H9 (cell line): ENCODE measurements around the gene XRN2. TPM values are rescaled to one million over a fixed set of nuclear protein-coding genes. Genes with fewer than 3 reads are reported as not detected.

Experiments used
- DNase-seq: peaks from one replicate; pipeline ENCODE4 v3.0.0-alpha.2; 2017
- H2AFZ ChIP-seq: one replicate; pipeline ENCODE4 v1.6.1; 2013; ENCODE audit warnings: mild to moderate bottlenecking, low read length, control low read depth, moderate library complexity
- H2AK5ac ChIP-seq: 2 replicates; pipeline ENCODE4 v1.6.1; 2013; ENCODE audit warnings: low read length, control low read depth, mixed read lengths; ENCODE audit not compliant: insufficient read length
- H2BK120ac ChIP-seq: one replicate; pipeline ENCODE4 v1.6.1; 2013; ENCODE audit warnings: low read depth, mild to moderate bottlenecking, low read length, control low read depth, inconsistent platforms; ENCODE audit not compliant: poor library complexity, severe bottlenecking
- H2BK12ac ChIP-seq: 2 replicates; pipeline ENCODE4 v1.6.1; 2013; ENCODE audit warnings: low read length, control low read depth, mixed read lengths, low read depth; ENCODE audit not compliant: insufficient read length
- H2BK15ac ChIP-seq: 2 replicates; pipeline ENCODE4 v1.6.1; 2013; ENCODE audit warnings: low read depth, low read length, control low read depth
- H2BK20ac ChIP-seq: one replicate; pipeline ENCODE4 v1.6.1; 2013; ENCODE audit warnings: low read depth, mild to moderate bottlenecking, low read length, control low read depth, inconsistent platforms; ENCODE audit not compliant: poor library complexity, severe bottlenecking
- H2BK5ac ChIP-seq: 2 replicates; pipeline ENCODE4 v1.6.1; 2013; ENCODE audit warnings: low read length, control low read depth, mixed read lengths; ENCODE audit not compliant: insufficient read length
- H3K14ac ChIP-seq: 2 replicates; pipeline ENCODE4 v1.6.1; 2013; ENCODE audit warnings: low read length, control low read depth; ENCODE audit not compliant: insufficient read depth
- H3K18ac ChIP-seq: 2 replicates; pipeline ENCODE4 v1.6.1; 2013; ENCODE audit warnings: low read depth, mild to moderate bottlenecking, mixed read lengths, low read length, control low read depth; ENCODE audit not compliant: insufficient read length
- H3K23ac ChIP-seq: 2 replicates; pipeline ENCODE4 v1.6.1; 2013; ENCODE audit warnings: low read length, control low read depth, mixed read lengths, low read depth; ENCODE audit not compliant: insufficient read length
- H3K23me2 ChIP-seq: 2 replicates; pipeline ENCODE4 v1.6.1; 2013; ENCODE audit warnings: low read depth, mild to moderate bottlenecking, mixed read lengths, low read length, control low read depth; ENCODE audit not compliant: insufficient read length, poor library complexity, severe bottlenecking
- H3K27ac ChIP-seq: 2 replicates; pipeline ENCODE4 v1.5.1; 2013; ENCODE audit warnings: low read length, control low read depth, mixed read lengths, low read depth; ENCODE audit not compliant: insufficient read length
- H3K27me3 ChIP-seq: 2 replicates; pipeline ENCODE4 v1.6.1; 2013; ENCODE audit warnings: low read length, control low read depth, inconsistent platforms; ENCODE audit not compliant: insufficient read depth
- H3K4ac ChIP-seq: 2 replicates; pipeline ENCODE4 v1.6.1; 2013; ENCODE audit warnings: low read depth, mild to moderate bottlenecking, control low read depth, inconsistent platforms, low read length, moderate library complexity
- H3K4me1 ChIP-seq: 2 replicates; pipeline ENCODE4 v1.6.1; 2013; ENCODE audit warnings: low read length, control low read depth, inconsistent platforms; ENCODE audit not compliant: insufficient read depth
- H3K4me2 ChIP-seq: 2 replicates; pipeline ENCODE4 v1.6.1; 2013; ENCODE audit warnings: low read length, control low read depth, mixed read lengths; ENCODE audit not compliant: insufficient read length, insufficient read depth
- H3K56ac ChIP-seq: 2 replicates; pipeline ENCODE4 v1.6.1; 2013; ENCODE audit warnings: low read depth, mild to moderate bottlenecking, mixed read lengths, low read length, control low read depth; ENCODE audit not compliant: insufficient read length
- H3K79me1 ChIP-seq: 2 replicates; pipeline ENCODE4 v1.6.1; 2013; ENCODE audit warnings: low read depth, mild to moderate bottlenecking, moderate library complexity, low read length, control low read depth, inconsistent platforms; ENCODE audit not compliant: insufficient read depth, poor library complexity, severe bottlenecking
- H3K79me2 ChIP-seq: 2 replicates; pipeline ENCODE4 v1.6.1; 2013; ENCODE audit warnings: low read length, control low read depth, inconsistent platforms; ENCODE audit not compliant: insufficient read depth
- H3K9ac ChIP-seq: 2 replicates; pipeline ENCODE4 v1.6.1; 2013; ENCODE audit warnings: low read length, control low read depth, mixed read lengths; ENCODE audit not compliant: insufficient read length; ENCODE audit errors: extremely low read depth
- H3K9me3 ChIP-seq: one replicate; pipeline ENCODE4 v1.6.1; 2013; ENCODE audit warnings: low read depth, low read length, inconsistent platforms; ENCODE audit not compliant: control insufficient read depth
- H3T11ph ChIP-seq: one replicate; pipeline ENCODE4 v1.6.1; 2013; ENCODE audit warnings: mild to moderate bottlenecking, low read length, control low read depth, inconsistent platforms
- H4K20me1 ChIP-seq: one replicate; pipeline ENCODE4 v1.6.1; 2013; ENCODE audit not compliant: control insufficient read depth, insufficient read length, insufficient read depth
- H4K5ac ChIP-seq: 2 replicates; pipeline ENCODE4 v1.6.1; 2013; ENCODE audit warnings: low read depth, mild to moderate bottlenecking, mixed read lengths, low read length, control low read depth; ENCODE audit not compliant: insufficient read length
- H4K8ac ChIP-seq: replicated peaks from 2 replicates; pipeline ENCODE4 v1.6.1; 2013; ENCODE audit warnings: low read length, control low read depth, mixed read lengths, low read depth; ENCODE audit not compliant: insufficient read length
- H4K91ac ChIP-seq: 2 replicates; pipeline ENCODE4 v1.6.1; 2013; ENCODE audit warnings: low read depth, mild to moderate bottlenecking, moderate library complexity, mixed read lengths, low read length, control low read depth; ENCODE audit not compliant: insufficient read length
- H3K27ac Mint-ChIP-seq, 3 experiments: 2 replicates in 2 of 3; 3 replicates in 1 of 3; pipeline ENCODE4 v1.8.0; 2020 to 2021; ENCODE audit warnings: mixed read lengths in 3 of 3, mild to moderate bottlenecking in 1 of 3, moderate library complexity in 1 of 3
- H3K27me3 Mint-ChIP-seq: 2 replicates; pipeline ENCODE4 v1.8.0; 2021; ENCODE audit warnings: low read depth, mild to moderate bottlenecking, moderate library complexity, mixed read lengths
- H3K36me3 Mint-ChIP-seq, 3 experiments: 2 replicates in 2 of 3; 3 replicates in 1 of 3; pipeline ENCODE4 v1.8.0; 2020 to 2021; ENCODE audit warnings: low read depth in 3 of 3, mixed read lengths in 3 of 3; ENCODE audit not compliant: insufficient read depth in 1 of 3
- H3K4me1 Mint-ChIP-seq, 2 experiments: 2 replicates each; pipeline ENCODE4 v1.8.0; 2020; ENCODE audit warnings: mixed read lengths in 2 of 2
- H3K4me3 Mint-ChIP-seq, 2 experiments: 2 replicates in 1 of 2; 3 replicates in 1 of 2; pipeline ENCODE4 v1.8.0; 2020 to 2021; ENCODE audit warnings: mild to moderate bottlenecking in 2 of 2, mixed read lengths in 2 of 2, moderate library complexity in 1 of 2
- H3K9me3 Mint-ChIP-seq, 2 experiments: 2 replicates in 1 of 2; 3 replicates in 1 of 2; pipeline ENCODE4 v1.8.0; 2020; ENCODE audit warnings: mild to moderate bottlenecking in 2 of 2, mixed read lengths in 2 of 2, moderate library complexity in 1 of 2
- total RNA-seq: library from RNA; stranded (reverse); gene quantifications from 2 replicates; pipeline ENCODE4 v1.2.1, GENCODE V29; 2021
- TF ChIP-seq, protein P1 (sequence below): fragments of 200-600 bp; sonication (generic); conservative IDR thresholded peaks from 3 replicates; pipeline ENCODE4 v1.8.0; 2021; ENCODE audit warnings: antibody characterized with exemption, mild to moderate bottlenecking

XRN2 gene
- total RNA-seq, 1 experiment from 2014 or later, result 96.7 TPM

GRCh38 chr20:21352703-21353102 lies 49.6 kb downstream of the XRN2 start:
- Histone ChIP-seq H3K79me2 (no peaks in the 10 kb centered on the region), H2AK5ac (no peak overlapping the region), H4K8ac (no peak overlapping the region), H4K20me1 (no peaks in the 10 kb centered on the region), H2BK20ac (no peak overlapping the region), H3K27ac (no peak overlapping the region), H3K9ac (no peak overlapping the region), H3K4ac (no peak overlapping the region), H3K79me1 (no peaks in the 10 kb centered on the region), H3T11ph (no peak overlapping the region), H3K4me2 (no peak overlapping the region), H2BK120ac (no peak overlapping the region), H3K4me1 (no peaks in the 10 kb centered on the region), H2BK15ac (no peak overlapping the region), H3K23me2 (no peaks in the 10 kb centered on the region), H4K5ac (no peak overlapping the region), H4K91ac (no peak overlapping the region), H3K14ac (no peak overlapping the region), H2AFZ (no peak overlapping the region), H3K23ac (no peak overlapping the region), H3K27me3 (no peaks in the 10 kb centered on the region), H2BK5ac (no peak overlapping the region), H2BK12ac (no peak overlapping the region), H3K56ac (no peak overlapping the region), H3K18ac (no peak overlapping the region), H3K9me3 (no peaks in the 10 kb centered on the region)
- TF ChIP-seq, protein P1, sequence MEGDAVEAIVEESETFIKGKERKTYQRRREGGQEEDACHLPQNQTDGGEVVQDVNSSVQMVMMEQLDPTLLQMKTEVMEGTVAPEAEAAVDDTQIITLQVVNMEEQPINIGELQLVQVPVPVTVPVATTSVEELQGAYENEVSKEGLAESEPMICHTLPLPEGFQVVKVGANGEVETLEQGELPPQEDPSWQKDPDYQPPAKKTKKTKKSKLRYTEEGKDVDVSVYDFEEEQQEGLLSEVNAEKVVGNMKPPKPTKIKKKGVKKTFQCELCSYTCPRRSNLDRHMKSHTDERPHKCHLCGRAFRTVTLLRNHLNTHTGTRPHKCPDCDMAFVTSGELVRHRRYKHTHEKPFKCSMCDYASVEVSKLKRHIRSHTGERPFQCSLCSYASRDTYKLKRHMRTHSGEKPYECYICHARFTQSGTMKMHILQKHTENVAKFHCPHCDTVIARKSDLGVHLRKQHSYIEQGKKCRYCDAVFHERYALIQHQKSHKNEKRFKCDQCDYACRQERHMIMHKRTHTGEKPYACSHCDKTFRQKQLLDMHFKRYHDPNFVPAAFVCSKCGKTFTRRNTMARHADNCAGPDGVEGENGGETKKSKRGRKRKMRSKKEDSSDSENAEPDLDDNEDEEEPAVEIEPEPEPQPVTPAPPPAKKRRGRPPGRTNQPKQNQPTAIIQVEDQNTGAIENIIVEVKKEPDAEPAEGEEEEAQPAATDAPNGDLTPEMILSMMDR, result no peak
- no peak overlapping the region for H3K4me3 Mint-ChIP-seq
- DNase-seq, result no peak
- H3K4me1 Mint-ChIP-seq, result no peaks in the 10 kb centered on the region
- no peaks in the 10 kb centered on the region for H3K27me3 Mint-ChIP-seq
- H3K9me3 Mint-ChIP-seq, result no peaks in the 10 kb centered on the region
- peaks cover 21 to 54% (median 51%) of the 10 kb centered on the region in 3 experiments; a peak in 6 of 7 replicates for H3K36me3 Mint-ChIP-seq
- H3K27ac Mint-ChIP-seq, result no peak overlapping the region
